B cell (primary cell): ENCODE results near the gene CD44.

Source experiments
- CTCF ChIP-seq: fragments of 200-600 bp; IDR thresholded peaks from one replicate; pipeline ENCODE4 v1.8.0; 2022; ENCODE audit warnings: antibody characterized with exemption, mild to moderate bottlenecking
- EZH2 ChIP-seq: IDR thresholded peaks from 2 replicates; pipeline ENCODE4 v1.6.1; 2012; ENCODE audit warnings: borderline replicate concordance, low read depth, mild to moderate bottlenecking, moderate library complexity, low read length; ENCODE audit not compliant: insufficient read depth, poor library complexity, severe bottlenecking

GRCh38 chr11:35109827-35110226 lies 29.1 kb upstream of the CD44 start:
- no peak for TF ChIP-seq CTCF
- no peak for TF ChIP-seq EZH2
